B cell (primary cell): ENCODE measurements around the gene GHRL.

ENCODE experiments used
- EZH2 ChIP-seq: IDR thresholded peaks from 2 replicates; pipeline ENCODE4 v1.6.1; 2012; ENCODE audit warnings: borderline replicate concordance, low read depth, mild to moderate bottlenecking, moderate library complexity, low read length; ENCODE audit not compliant: insufficient read depth, poor library complexity, severe bottlenecking
- TF ChIP-seq, protein P1 (sequence below): fragments of 200-600 bp; IDR thresholded peaks from one replicate; pipeline ENCODE4 v1.8.0; 2022; ENCODE audit warnings: antibody characterized with exemption, mild to moderate bottlenecking

DNA sequence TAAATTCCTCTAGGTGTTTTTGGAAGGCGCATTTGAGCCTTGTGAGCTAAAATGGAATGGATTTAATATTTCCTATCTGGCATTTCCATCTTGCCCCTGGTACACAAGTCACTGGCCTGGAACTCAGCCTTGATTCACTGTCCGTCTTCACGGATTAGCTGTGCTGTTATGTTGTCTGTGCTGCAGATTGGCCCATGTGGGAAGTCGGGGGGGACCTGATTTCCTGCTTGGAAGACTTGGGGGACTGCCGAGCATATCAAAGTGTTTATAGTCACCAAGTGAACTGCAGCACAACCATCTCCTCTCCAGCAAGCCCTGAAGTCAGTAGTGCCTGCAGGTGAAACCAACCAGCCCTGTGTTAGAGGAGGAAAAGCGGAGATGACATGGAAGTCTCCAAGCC, 12.2 kb downstream of the GHRL start:
- TF ChIP-seq, protein P1, sequence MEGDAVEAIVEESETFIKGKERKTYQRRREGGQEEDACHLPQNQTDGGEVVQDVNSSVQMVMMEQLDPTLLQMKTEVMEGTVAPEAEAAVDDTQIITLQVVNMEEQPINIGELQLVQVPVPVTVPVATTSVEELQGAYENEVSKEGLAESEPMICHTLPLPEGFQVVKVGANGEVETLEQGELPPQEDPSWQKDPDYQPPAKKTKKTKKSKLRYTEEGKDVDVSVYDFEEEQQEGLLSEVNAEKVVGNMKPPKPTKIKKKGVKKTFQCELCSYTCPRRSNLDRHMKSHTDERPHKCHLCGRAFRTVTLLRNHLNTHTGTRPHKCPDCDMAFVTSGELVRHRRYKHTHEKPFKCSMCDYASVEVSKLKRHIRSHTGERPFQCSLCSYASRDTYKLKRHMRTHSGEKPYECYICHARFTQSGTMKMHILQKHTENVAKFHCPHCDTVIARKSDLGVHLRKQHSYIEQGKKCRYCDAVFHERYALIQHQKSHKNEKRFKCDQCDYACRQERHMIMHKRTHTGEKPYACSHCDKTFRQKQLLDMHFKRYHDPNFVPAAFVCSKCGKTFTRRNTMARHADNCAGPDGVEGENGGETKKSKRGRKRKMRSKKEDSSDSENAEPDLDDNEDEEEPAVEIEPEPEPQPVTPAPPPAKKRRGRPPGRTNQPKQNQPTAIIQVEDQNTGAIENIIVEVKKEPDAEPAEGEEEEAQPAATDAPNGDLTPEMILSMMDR = no peak
- TF ChIP-seq EZH2 = no peak
